ENCODE results near the gene METTL5.
A peak's percentile ranks its signal among the peaks of the same experiment; 100 is the strongest.
"Not testable (repeated sequence)": the region's sequence is repeated elsewhere in the genome, so short reads cannot be mapped to it uniquely, and the experiment has no call there.

Gene METTL5

DNA sequence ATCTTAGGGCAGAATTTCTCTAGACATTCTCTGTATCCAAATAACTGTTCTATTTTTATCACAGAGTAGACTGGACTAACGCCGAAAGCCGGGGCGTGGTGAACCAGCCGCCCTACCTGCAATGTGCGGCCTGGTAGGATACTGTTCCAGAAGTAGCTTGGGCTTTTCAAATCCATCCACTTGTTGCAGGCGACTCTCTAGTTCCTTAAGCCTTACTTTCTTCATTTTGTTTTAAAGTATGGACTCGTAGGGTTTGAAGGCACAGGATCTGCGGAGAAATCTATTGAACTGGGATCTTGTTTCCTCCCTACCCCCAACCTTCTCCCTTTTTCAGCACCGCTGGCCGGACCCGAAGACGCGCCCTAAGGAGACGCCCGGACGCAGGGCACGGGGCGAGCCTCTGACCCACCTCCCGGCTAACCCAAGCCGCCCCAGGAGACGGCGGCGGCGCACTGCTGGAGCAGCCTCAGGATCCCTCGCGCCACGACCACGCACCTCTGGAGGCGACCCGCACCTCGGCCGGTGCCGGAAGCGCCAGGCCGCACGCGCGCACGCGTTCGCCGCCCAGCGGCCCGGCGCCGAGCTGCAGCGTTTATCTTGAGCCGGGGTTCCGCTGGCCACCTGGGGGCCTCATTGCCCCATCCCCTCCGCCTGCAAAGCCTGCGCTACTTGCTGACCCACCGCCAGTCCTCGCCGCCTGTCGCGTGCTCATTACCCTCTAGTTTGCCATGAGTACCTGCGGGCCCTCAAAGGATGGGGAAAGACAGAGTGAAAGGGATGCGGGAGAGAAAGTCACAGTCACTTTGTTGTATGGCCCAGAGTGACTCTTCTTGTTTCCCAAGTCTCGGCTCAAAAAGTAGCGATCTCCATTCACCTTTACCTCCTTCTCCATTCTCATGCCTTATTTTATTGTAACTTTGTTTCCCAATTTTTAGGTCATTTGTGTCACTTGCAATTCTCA is at the start of gene METTL5:
TSS of gene METTL5 (minus strand) at position 533 of the 961 bp plus-strand sequence. CDS start at position 225, 308 bp downstream.
- DNase-seq = peak; percentile 36 to 81

DNA sequence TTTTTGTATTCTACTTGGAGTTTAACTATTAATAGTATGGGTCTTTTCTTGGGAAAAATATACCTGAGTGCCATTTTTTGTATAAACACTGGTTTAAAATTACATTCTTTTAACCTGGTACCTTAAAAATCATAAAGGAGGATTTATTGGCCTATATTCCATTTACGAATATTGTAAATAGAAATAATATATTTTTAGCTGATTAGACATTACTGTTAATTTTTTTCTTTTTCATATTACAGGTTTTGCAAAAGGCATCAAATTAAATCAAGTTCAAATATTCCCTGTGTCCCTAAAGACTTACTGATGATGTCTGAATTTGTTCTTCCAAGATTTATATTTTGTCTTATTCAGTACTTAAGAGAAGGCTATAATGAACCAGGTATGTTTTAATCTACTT is 47.3 kb upstream of the METTL5 start:
- DNase-seq = no peak

DNA sequence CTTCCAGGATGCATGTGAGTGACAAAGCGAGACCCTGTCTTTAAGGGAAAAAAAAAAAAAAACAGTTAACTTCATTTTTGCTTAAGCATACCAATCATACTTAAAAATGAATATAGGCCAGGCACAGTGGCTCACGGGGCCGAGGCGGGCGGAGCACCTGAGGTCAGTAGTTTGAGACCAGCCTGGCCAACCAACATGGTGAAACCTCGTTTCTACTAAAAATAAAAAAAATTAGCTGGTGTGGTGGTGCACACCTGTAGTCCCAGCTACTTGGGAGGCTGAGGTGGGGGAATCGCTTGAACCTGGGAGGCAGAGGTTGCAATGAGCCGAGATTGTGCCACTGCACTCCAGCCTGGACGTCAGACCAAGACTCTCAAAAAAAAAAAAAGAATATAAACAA is 46.7 kb upstream of the METTL5 start:
- not testable (repeated sequence) for DNase-seq

DNA sequence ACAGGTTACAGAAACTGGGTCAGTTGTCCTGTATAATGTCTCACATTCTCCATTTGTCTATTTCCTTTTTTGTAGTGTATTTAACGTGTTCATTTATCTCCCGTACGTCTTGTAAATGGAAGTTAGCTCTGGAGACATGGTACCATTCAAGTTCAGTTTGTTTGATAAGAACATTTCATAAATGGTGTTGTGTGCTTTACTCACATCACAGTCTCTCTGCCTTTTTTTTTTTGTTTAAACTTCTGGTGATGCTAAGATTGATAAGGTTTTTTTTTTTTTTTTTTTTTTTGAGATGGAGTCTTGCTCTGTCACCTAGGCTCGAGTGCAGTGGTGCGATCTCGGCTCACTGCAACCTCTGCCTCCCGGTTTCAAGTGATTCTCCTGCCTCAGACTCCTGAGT is 44.2 kb upstream of the METTL5 start:
- no peak for DNase-seq

DNA sequence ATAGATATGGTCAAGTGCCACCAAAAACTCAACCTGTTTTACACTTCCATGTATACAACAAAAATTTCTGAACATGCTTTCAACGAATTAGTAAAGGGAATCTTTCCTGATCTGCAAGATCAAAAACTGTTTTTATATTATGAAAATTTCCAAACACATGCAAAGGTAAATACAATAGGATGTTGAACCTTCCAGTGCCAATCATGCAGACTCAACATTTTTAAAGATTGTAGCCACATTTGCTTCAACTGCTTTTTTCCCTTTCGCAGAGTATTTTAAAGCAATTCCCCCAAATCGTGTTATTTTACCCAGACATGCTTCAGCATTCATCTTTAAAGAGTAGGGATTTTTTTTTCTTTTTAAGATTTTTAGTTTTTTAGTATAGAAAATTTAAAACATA is 42.9 kb upstream of the METTL5 start:
- DNase-seq = no peak

DNA sequence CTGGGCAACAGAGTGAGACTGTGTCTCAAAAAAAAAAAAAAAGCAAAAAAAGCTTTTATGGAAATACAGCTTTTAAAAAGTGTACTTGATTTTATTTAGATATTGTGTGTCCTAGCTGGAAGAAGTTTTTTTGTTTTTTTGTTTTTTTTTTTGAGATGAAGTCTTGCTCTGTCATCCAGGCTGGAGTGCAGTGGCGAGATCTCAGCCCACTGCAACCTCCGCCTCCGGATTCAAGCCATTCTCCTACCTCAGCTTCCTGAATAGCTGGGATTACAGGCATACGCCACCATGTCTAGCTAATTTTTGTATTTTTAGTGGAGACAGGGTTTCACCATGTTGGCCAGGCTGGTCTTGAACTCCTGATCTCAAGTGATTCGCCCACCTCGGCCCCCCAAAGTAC is 41.5 kb upstream of the METTL5 start:
- DNase-seq = not testable (repeated sequence)

DNA sequence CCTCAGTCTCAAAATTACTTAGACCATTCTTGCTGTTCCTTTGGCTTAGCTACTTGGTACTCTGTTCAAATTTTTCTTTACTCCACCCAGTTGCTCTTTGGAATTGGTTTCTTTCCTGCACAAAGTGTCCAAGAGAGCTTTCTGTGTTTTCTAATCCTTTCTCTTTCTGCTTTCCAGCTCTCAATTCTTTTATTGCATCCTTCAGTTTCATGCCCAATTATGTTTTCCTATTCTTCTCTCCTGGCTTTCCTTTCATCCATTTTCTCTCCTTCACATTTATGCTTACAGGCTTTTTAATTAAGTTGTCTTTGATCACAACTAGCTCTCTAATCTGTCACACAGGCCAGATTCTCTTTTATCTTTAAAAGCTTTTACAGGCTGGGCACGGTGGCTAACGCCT is 40.8 kb upstream of the METTL5 start:
- no peak for DNase-seq

DNA sequence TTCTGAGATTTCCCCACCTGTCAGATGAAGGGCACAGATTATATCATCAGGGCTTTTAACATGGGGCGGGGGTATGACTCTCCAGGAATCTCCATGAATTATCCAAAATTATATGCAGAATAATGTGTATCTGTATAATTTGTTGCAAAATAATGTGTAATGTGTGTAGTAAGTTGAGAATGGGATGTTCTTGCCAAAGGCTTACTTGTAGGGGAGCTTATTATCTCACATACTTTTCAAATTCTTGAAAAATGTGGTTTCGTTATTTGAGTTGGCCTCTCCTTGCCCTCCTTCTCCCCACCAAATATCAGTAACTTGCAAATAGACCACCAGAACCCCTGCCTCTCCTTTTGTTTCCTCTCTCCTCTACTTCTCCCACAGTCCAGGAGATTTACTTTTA is 38.1 kb upstream of the METTL5 start:
- no peak for DNase-seq

DNA sequence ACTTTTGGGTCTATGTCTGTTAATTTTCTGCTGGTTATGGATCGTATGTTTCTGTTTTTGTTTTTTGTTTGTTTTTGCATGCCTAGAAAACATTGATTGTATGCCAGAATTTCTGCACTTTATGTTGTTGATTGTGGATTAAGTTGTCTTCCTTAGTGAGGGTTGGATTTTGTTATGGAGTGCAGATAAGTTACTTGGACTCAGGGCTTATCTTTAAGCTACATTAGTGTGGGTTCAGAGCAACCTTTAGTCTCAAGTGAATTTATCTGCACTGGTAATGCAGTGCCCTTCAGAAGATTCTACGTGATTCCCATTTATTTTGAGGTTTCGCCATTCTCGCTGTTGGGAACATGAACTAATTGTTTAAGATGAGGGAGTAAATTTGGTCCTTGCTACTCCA is 35.4 kb upstream of the METTL5 start:
- DNase-seq = no peak

DNA sequence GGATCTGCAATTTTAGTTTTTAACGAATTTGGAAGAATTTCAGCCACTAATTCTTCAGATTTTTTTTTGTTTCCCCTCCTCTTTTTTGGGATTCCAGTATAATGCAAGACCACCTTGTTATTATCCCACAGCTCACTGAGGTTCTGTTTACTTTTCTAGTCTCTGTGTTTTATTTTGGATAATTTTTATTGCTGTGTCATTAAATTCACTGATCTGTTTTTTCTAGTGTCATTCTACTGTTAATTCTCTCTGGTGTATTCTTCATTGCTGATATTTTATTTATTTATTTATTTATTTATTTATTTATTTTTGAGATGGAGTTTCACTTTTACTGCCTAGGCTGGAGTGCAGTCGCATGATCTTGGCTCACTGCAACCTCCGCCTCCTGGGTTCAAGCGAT is 34.7 kb upstream of the METTL5 start:
- no peak for DNase-seq

DNA sequence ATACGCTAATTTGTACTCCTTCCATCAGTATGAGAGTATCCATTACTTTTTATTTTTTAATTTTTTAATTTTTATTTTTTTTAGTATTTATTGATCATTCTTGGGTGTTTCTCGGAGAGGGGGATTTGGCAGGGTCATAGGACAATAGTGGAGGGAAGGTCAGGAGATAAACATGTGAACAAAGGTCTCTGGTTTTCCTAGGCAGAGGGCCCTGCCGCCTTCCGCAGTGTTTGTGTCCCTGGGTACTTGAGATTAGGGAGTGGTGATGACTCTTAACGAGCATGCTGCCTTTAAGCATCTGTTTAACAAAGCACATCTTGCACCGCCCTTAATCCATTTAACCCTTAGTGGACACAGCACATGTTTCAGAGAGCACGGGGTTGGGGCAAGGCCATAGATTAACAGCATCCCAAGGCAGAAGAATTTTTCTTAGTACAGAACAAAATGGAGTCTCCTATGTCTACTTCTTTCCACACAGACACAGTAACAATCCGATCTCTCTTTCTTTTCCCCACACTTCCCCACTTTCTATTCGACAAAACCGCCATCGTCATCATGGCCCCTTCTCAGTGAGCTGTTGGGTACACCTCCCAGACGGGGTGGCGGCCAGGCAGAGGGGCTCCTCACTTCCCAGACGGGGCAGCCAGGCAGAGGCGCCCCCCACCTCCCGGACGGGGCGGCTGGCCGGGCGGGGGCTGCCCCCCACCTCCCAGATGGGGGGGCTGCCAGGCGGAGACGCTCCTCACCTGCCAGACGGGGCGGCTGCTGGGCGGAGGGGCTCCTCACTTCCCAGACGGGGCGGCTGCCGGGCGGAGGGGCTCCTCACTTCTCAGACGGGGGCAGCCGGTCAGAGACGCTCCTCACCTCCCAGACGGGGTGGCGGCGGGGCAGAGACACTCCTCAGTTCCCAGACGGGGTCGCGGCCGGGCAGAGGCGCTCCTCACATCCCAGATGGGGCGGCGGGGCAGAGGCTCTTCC is 30.9 kb upstream of the METTL5 start:
- not testable (repeated sequence) for DNase-seq

DNA sequence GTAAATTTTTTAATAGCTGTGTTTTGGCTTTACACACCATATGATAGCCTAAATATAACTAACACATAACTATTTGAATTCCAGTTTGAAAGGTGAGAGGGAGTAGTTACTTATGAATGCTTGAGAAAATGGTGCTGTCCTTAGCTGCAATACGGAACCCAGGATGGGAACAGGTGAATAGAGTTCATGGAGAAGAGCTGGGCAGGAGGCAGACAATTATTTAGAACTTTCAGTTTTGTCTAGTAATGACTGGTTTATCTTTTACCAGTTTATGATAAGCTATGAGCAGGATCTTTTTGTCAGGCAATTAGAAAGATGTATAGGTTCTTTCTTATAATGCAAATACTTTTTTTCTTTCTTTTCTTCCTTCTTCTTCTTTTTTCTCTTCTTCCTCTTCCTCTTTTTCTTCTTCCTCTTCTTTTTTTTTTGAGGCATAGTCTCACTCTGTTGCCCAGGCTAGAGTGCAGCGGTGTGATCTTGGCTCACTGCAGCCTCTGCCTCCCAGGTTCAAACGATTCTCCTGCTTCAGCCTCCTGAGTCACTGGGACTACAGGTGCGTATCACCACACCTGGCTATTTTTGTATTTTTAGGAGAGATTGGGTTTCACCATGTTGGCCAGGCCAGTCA is 28.4 kb upstream of the METTL5 start:
- DNase-seq = no peak

DNA sequence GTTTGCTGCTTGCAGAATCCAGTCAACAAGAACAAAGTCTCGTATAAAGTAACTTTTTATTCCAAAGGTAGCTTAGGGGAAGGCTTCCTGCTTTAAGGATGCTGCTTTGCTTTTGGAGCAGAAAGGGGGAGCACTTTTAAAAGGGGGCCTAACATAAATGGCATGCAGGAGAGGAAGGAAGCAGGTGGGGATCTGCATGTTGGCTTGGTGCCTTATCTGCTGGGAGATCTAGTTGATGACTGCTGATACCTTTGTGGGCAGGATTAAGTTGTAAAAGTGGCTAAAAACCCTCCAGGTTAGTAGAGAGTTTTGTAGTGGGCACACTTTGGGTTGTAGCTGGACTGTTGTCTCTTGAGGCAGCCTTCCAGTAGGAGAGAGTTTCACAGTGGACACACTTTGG is 25.0 kb upstream of the METTL5 start:
- no peak for DNase-seq

DNA sequence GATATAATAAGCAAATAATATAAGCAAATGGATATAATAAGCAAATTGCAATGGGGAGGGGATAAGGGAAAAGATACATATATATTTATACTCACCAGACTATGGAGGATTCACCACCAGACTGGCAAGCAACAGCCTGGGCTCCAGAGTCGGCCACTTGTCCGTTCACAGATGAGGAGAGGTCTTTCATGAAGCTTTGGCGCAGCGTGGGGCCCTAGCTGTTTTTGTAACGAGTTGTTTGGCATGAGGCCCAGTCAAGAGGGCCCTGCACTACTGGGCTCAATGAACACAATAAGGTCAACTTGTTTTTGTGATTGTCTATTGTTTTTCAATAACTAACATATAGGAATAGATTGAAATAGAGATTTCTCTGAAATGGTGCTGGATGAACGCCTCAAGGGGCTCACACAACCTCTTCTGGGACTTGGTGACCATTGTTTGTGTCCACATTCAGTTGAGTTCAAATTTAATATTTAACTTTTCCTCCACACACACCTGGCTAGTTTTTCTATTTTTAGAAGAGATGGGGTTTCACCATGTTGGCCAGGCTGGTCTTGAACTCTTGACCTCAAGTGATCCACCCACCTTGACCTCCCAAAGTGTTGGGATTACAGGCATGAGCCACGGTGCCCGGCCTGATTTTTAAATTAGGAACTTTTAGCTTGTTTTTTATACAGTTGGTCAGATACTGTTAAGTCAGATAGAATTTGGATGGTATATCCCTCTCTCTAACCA is 24.4 kb upstream of the METTL5 start:
- not testable (repeated sequence) for DNase-seq

DNA sequence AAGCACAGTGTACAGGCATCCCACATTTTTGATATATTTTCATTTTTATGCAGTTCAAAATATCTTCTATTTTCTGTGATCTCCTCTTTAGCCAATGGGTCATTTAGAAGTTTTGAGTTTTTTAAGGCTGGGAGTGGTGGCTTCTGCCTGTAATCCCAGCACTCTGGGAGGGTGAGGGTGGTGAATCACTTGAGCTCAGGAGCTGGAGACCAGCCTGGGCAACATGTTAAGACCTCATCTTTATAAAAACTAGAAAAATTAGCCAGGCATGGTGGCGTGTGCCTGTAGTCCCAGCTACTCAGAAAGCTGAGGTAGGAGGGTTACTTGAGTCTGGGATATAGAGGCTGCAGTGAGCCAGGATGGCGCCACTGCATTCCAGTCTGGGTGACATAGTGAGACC is 20.3 kb upstream of the METTL5 start:
- no peak for DNase-seq

DNA sequence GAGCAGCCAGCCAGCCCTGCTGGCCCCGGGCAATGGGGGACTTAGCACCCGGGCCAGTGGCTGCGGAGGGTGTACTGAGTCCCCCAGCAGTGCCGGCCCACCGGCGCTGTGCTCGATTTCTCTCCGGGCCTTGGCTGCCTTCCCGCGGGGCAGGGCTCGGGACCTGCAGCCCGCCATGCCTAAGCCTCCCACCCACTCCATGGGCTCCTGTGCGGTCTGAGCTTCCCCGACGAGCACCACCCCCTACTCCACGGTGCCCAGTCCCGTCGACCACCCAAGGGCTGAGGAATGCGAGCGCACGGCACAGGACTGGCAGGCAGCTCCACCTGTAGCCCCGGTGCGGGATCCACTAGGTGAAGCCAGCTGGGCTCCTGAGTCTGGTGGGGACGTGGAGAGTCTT is 16.9 kb upstream of the METTL5 start:
- DNase-seq = not testable (repeated sequence)

DNA sequence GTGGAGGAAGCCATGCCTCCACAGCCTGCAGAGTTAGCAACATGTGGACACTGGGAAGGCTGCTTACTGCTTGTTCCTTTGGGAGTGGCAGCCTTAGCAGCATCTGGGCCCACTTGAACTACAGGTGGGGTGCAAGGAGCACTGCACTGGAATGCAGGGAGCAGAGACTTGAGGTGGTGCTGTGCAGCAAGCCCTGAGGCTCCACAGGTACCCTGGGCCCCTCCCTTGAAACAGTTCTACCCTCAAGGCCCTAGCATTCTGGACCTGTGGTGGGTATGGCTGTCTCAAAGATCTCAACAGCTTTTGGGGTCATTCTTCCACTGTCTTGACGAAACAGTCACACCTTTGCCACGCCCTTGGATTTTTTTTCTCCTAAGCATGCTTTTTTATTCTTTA is 16.0 kb upstream of the METTL5 start:
- DNase-seq = no peak

DNA sequence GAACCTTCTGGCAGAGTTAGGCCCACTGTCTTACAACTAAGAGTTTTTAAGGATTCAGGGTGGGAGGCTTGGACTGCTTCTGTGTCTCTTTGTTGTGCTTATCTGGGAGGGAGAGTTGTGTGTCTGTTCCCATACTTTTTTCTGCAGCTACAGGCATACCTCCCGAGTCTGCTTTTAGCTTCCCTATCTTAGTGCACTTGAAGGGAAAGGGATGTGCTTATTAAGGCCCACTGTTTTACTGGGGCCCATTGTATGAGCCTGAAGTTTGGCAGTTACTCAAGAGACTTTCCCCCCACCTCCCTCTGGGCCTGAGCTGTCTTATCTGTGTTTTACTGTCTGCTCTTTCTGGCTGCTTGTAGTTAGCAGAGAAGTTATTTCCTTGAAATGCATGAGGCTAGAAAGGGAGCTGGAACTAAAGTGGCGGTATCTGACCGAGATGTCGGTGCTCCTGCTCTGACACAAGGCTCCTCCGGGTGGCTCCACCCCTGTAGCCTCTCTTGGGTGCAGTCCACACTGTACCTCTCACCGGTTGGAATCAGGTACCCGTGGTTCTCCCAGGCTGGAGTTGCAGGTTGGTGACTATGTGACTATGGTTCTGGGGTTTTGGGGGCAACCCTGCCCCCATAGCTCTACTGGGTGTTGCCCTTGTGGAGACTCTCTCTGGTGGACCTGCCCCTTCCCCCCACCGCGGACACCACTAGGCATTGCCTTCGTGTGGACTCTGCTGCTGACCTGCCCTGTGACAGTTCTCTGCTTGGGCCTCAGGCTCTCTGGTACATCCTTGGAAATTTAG is 15.4 kb upstream of the METTL5 start:
- DNase-seq = no peak

DNA sequence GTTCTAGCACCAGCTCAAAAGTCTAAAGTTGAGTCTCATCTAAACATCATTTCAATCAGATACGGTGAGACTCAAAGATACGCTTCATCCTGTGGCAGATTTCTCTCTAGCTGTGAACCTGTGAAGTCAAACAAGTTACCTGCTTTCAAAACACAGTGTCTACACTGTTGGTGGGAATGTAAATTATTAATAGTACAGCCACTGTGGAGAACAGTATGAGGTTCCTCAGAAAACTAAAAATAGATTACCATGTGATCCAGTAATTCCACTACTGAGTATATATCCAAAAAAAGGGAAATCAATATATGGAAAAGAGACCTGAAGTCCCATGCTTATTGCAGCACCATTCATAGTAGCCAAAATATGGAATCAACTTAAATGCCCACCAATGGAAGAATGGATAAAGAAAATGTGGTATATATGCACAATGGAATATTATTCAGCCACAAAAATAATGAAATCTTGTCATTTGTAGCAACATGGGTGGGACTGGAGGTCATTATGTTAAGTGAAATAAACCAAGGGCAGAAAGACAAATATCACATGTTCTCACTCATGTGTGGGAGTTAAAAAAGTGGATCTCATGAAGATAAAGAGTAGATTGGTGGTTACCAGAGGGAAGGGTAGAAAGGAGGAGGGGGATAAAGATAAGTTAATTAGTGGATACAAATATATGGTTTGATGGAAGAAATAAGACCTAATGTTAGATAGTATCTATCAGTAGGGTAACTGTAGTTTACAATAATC is 14.2 kb upstream of the METTL5 start:
- no peak for DNase-seq

DNA sequence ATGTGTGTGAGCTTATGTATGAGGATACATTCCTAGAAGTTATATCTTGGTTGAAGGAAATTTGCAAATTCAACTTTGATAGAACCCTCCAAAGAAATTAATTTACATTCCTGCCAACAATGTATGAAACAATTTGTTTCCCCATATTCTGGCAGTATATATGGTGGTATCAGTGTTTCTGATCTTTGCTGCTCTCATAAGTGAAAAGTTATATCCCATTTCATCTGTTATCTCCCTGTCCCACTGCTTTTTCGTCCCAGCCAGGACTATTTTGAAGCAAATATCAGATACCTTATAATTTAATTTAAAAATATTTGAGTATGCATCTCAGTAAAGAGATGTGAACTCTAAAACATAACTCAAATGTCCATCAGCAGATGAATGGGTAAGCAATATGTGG is 9.7 kb upstream of the METTL5 start:
- no peak for DNase-seq

Measured in SW 1271 (cell line).